Measurements from ENCODE around the gene EXOC2.

Gene EXOC2

DNA sequence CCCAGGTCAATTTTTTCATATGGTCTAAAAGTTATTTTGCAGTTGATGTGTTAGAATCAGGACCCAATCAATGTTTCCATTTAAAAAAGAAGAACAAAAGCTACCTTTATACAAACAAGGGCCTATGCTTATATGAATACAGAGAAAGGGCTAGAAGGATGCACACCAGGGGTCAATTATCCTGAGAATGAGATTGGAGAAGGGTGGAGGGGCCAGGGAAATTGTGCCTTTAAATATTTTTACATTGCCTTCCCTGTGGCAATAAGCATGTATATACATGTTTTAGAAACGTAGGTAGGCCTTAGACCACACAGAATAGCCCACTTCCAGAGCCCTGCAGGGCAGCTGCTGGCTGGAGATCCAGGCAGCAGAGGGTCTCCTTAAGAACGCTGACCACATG, 12.7 kb downstream of the EXOC2 start:
- no peak overlapping the region for H3K27ac ChIP-seq (ENCODE audit: low read depth, low read length)
- H3F3A ChIP-seq (ENCODE audit: control insufficient read depth, insufficient read depth), result no peaks in the 10 kb centered on the region
- no peak for TF ChIP-seq EZH2phosphoT487 (IDR thresholded peaks at IDR 0.05; ENCODE audit: borderline replicate concordance, low read length)
- TF ChIP-seq, protein P1, sequence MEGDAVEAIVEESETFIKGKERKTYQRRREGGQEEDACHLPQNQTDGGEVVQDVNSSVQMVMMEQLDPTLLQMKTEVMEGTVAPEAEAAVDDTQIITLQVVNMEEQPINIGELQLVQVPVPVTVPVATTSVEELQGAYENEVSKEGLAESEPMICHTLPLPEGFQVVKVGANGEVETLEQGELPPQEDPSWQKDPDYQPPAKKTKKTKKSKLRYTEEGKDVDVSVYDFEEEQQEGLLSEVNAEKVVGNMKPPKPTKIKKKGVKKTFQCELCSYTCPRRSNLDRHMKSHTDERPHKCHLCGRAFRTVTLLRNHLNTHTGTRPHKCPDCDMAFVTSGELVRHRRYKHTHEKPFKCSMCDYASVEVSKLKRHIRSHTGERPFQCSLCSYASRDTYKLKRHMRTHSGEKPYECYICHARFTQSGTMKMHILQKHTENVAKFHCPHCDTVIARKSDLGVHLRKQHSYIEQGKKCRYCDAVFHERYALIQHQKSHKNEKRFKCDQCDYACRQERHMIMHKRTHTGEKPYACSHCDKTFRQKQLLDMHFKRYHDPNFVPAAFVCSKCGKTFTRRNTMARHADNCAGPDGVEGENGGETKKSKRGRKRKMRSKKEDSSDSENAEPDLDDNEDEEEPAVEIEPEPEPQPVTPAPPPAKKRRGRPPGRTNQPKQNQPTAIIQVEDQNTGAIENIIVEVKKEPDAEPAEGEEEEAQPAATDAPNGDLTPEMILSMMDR (IDR thresholded peaks at IDR 0.05; ENCODE audit: low read depth, low read length, poor library complexity, severe bottlenecking), result no peak
- H3K4me3 ChIP-seq (ENCODE audit: low read length), result no peak overlapping the region
- no peaks in the 10 kb centered on the region for H3K9me3 ChIP-seq (ENCODE audit: control insufficient read depth, insufficient read depth, low read length)
- peaks cover 4% of the 10 kb centered on the region; the same call in 1 of the 2 replicates for H4K20me1 ChIP-seq (ENCODE audit: control insufficient read depth, insufficient read depth, low read depth, low read length)
- H3K79me2 ChIP-seq (ENCODE audit: control insufficient read depth, low read length), result peaks cover 39% of the 10 kb centered on the region
- no peaks in the 10 kb centered on the region for H3K9me2 ChIP-seq (replicated peaks; ENCODE audit: control insufficient read depth, low read length)
- peaks cover 11% of the 10 kb centered on the region for H3K4me1 ChIP-seq (ENCODE audit: control insufficient read depth, low read length)
- no peaks in the 10 kb centered on the region; the same call in 1 of the 2 replicates for H3K36me3 ChIP-seq (ENCODE audit: control insufficient read depth, low read length)
- H3K27me3 ChIP-seq (ENCODE audit: control insufficient read depth, low read length), result no peaks in the 10 kb centered on the region
- H3K4me2 ChIP-seq (ENCODE audit: low read length), result no peak overlapping the region

DNA sequence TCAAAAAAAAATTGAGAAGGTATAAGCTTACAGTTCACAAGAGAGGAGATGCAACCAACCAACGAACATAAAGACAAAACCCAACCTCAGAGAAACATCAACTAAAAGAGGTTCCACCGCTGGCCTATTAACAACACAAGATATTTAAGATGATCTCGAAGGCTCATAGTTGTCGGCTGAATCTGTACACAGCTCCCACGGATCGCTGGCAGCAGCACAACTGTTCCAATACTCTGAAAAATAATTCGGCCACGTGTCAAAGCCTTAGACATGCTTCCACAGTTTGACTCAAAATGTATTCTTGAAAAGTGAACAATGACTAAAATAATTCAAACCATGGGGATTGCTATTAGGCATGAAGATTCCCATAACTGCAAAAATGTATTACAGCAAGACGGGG, 13.7 kb downstream of the EXOC2 start:
- H3K9me2 ChIP-seq (replicated peaks; ENCODE audit: control insufficient read depth, low read length), result no peaks in the 10 kb centered on the region
- H3K4me3 ChIP-seq (ENCODE audit: low read length), result no peak overlapping the region
- no peak overlapping the region for H3K27ac ChIP-seq (ENCODE audit: low read depth, low read length)
- no peaks in the 10 kb centered on the region for H3K9me3 ChIP-seq (ENCODE audit: control insufficient read depth, insufficient read depth, low read length)
- no peak overlapping the region for H3K4me2 ChIP-seq (ENCODE audit: low read length)
- no peaks in the 10 kb centered on the region for H3F3A ChIP-seq (ENCODE audit: control insufficient read depth, insufficient read depth)
- peaks cover 4% of the 10 kb centered on the region; the same call in 1 of the 2 replicates for H4K20me1 ChIP-seq (ENCODE audit: control insufficient read depth, insufficient read depth, low read depth, low read length)
- peaks cover 32% of the 10 kb centered on the region for H3K79me2 ChIP-seq (ENCODE audit: control insufficient read depth, low read length)
- H3K4me1 ChIP-seq (ENCODE audit: control insufficient read depth, low read length), result peaks cover 5% of the 10 kb centered on the region
- TF ChIP-seq, protein P1 (IDR thresholded peaks at IDR 0.05; ENCODE audit: low read depth, low read length, poor library complexity, severe bottlenecking), result no peak
- no peak for TF ChIP-seq EZH2phosphoT487 (IDR thresholded peaks at IDR 0.05; ENCODE audit: borderline replicate concordance, low read length)
- no peaks in the 10 kb centered on the region; the same call in 1 of the 2 replicates for H3K36me3 ChIP-seq (ENCODE audit: control insufficient read depth, low read length)
- H3K27me3 ChIP-seq (ENCODE audit: control insufficient read depth, low read length), result no peaks in the 10 kb centered on the region

DNA sequence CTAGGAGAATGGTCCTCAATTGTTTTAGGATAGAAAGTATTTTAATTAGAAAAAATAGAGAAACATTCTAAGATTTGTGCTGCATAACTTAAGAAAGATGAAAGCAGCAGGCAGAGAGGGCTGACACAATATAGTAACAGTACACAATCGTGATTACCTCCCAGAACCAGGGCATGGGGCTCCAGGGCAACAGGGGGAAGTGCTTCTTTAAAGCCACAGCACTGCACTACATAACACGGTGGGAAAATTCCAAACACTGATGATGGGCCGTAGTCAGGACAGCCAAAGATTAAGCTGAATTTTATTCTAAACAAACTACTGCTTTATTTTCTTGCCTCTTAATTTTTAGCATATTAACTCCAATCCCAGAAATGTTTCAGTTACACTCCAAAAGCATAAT, 14.4 kb downstream of the EXOC2 start:
- H4K20me1 ChIP-seq (ENCODE audit: control insufficient read depth, insufficient read depth, low read depth, low read length), result peaks cover 4% of the 10 kb centered on the region; the same call in 1 of the 2 replicates
- no peaks in the 10 kb centered on the region for H3K9me3 ChIP-seq (ENCODE audit: control insufficient read depth, insufficient read depth, low read length)
- H3K27ac ChIP-seq (ENCODE audit: low read depth, low read length), result no peak overlapping the region
- H3K4me3 ChIP-seq (ENCODE audit: low read length), result no peak overlapping the region
- no peaks in the 10 kb centered on the region for H3K9me2 ChIP-seq (replicated peaks; ENCODE audit: control insufficient read depth, low read length)
- H3K4me2 ChIP-seq (ENCODE audit: low read length), result no peak overlapping the region
- no peaks in the 10 kb centered on the region for H3F3A ChIP-seq (ENCODE audit: control insufficient read depth, insufficient read depth)
- H3K79me2 ChIP-seq (ENCODE audit: control insufficient read depth, low read length), result peaks cover 27% of the 10 kb centered on the region
- no peaks in the 10 kb centered on the region; the same call in 1 of the 2 replicates for H3K36me3 ChIP-seq (ENCODE audit: control insufficient read depth, low read length)
- no peaks in the 10 kb centered on the region for H3K27me3 ChIP-seq (ENCODE audit: control insufficient read depth, low read length)
- H3K4me1 ChIP-seq (ENCODE audit: control insufficient read depth, low read length), result no peaks in the 10 kb centered on the region
- no peak for TF ChIP-seq EZH2phosphoT487 (IDR thresholded peaks at IDR 0.05; ENCODE audit: borderline replicate concordance, low read length)
- TF ChIP-seq, protein P1 (IDR thresholded peaks at IDR 0.05; ENCODE audit: low read depth, low read length, poor library complexity, severe bottlenecking), result no peak

All from DOHH2 (cell line).